ENCODE data around the gene LRFN5.

The LRFN5 gene

DNA sequence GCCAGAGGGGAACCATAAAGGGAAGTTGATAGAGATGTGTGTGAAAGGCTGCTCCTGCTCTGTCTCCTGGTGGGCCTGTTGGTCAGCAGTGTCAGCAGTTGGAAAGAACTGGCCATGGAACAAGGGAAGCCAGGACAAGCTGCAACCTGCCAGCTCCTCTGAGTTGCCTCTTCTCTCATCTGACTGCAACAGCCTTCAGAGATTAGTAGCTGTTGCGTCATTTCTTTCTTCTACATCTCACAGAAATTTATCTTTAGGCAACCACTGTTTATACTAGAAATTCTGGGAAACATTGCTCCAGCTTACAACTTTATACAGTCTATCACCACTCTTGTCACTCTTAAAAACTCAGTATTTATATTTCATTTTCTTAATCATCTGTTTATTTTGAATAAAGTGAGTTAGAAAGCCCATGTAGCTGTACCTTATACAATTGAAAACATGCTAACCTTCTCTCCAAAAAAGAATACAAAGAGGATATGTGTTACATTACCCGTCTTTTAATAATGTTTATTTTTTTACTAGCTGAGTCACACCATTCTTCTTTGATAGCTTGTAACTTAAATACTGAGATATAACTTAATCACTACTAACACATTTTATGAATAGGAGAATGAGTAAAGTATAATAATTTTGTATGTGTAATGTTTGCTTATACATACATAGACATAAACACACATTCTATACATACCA is 224.2 kb downstream of the LRFN5 start:
- Histone ChIP-seq H3K9me3 (replicated peaks; ENCODE audit: insufficient read depth, low read length) (no peaks in the 10 kb centered on the region), H2AFZ (ENCODE audit: low read length) (no peak overlapping the region), H3F3A (ENCODE audit: insufficient read depth, low read length) (no peaks in the 10 kb centered on the region), H3K9ac (ENCODE audit: low read length) (no peak overlapping the region), H3K9me2 (replicated peaks; ENCODE audit: insufficient read depth, low read length) (no peaks in the 10 kb centered on the region), H3K79me2 (ENCODE audit: low read length) (no peaks in the 10 kb centered on the region), H3K4me2 (ENCODE audit: low read depth, low read length) (no peak overlapping the region), H3K27ac (ENCODE audit: low read length) (no peak overlapping the region), H3K4me3 (ENCODE audit: low read length) (no peak overlapping the region), H3K4me1 (ENCODE audit: low read length) (no peaks in the 10 kb centered on the region), H3K27me3 (replicated peaks; ENCODE audit: insufficient read depth, low read length) (no peaks in the 10 kb centered on the region), H3K36me3 (replicated peaks; ENCODE audit: insufficient read depth, low read length) (no peaks in the 10 kb centered on the region), H4K20me1 (ENCODE audit: insufficient read depth, low read length) (no peaks in the 10 kb centered on the region)
- DNase-seq, result no peak
- TF ChIP-seq, protein P1, sequence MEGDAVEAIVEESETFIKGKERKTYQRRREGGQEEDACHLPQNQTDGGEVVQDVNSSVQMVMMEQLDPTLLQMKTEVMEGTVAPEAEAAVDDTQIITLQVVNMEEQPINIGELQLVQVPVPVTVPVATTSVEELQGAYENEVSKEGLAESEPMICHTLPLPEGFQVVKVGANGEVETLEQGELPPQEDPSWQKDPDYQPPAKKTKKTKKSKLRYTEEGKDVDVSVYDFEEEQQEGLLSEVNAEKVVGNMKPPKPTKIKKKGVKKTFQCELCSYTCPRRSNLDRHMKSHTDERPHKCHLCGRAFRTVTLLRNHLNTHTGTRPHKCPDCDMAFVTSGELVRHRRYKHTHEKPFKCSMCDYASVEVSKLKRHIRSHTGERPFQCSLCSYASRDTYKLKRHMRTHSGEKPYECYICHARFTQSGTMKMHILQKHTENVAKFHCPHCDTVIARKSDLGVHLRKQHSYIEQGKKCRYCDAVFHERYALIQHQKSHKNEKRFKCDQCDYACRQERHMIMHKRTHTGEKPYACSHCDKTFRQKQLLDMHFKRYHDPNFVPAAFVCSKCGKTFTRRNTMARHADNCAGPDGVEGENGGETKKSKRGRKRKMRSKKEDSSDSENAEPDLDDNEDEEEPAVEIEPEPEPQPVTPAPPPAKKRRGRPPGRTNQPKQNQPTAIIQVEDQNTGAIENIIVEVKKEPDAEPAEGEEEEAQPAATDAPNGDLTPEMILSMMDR (IDR thresholded peaks at IDR 0.05; ENCODE audit: low read length), result no peak
- TF ChIP-seq EZH2phosphoT487 (IDR thresholded peaks at IDR 0.05; ENCODE audit: low read length) (no peak), EZH2 (optimal IDR thresholded peaks at IDR 0.05; ENCODE audit: low read depth, low read length) (no peak)

DNA sequence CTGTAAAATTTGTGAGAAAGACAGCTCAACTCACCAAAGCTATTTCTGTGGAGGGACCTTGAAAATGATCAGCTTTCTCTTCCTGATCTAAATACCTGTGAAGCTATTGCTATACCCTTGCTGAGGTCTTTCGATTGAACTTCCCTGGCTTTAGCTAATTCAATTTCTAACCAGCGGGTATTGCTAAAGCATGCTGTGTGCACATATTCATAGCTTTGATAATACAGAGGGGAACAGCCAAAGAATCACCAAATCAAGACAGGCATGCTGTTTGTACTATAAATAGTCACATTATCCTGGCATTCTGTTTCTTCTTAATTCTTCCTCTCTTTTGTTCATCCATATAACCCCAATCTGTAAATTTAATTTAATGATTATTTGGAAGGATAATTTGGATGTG is 233.0 kb downstream of the LRFN5 start:
- Histone ChIP-seq H3K9ac (ENCODE audit: low read length) (no peak overlapping the region), H3K9me3 (replicated peaks; ENCODE audit: insufficient read depth, low read length) (no peaks in the 10 kb centered on the region), H3K4me2 (ENCODE audit: low read depth, low read length) (no peak overlapping the region), H3K4me3 (ENCODE audit: low read length) (no peak overlapping the region), H3K36me3 (replicated peaks; ENCODE audit: insufficient read depth, low read length) (no peaks in the 10 kb centered on the region), H4K20me1 (ENCODE audit: insufficient read depth, low read length) (no peaks in the 10 kb centered on the region), H2AFZ (ENCODE audit: low read length) (no peak overlapping the region), H3K4me1 (ENCODE audit: low read length) (no peaks in the 10 kb centered on the region), H3F3A (ENCODE audit: insufficient read depth, low read length) (no peaks in the 10 kb centered on the region), H3K27ac (ENCODE audit: low read length) (no peak overlapping the region), H3K27me3 (replicated peaks; ENCODE audit: insufficient read depth, low read length) (no peaks in the 10 kb centered on the region), H3K9me2 (replicated peaks; ENCODE audit: insufficient read depth, low read length) (no peaks in the 10 kb centered on the region), H3K79me2 (ENCODE audit: low read length) (no peaks in the 10 kb centered on the region)
- DNase-seq, result no peak
- TF ChIP-seq, protein P1 (IDR thresholded peaks at IDR 0.05; ENCODE audit: low read length), result no peak
- TF ChIP-seq EZH2phosphoT487 (IDR thresholded peaks at IDR 0.05; ENCODE audit: low read length), result no peak
- no peak for TF ChIP-seq EZH2 (optimal IDR thresholded peaks at IDR 0.05; ENCODE audit: low read depth, low read length)

DNA sequence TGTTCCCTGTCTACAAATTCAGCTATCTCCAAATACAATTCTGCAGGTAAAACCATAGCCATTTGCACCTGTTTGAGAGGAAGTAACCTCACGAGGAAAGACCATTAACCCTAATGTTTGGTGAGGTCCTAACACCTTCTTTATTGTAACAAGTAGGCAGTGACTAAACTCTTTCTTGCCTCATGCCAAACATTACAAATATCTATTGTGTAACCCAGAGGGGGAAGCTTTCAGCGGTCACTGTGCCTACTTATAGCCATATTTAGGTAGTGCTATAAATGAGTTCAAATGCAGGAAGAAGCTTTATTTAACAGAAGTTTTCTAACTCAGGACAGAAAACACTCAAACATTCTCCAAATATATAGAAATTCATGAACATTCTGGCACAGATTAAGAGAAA is 252.7 kb downstream of the LRFN5 start:
- no peaks in the 10 kb centered on the region for H3K36me3 ChIP-seq (replicated peaks; ENCODE audit: insufficient read depth, low read length)
- H3F3A ChIP-seq (ENCODE audit: insufficient read depth, low read length), result no peaks in the 10 kb centered on the region
- H3K27ac ChIP-seq (ENCODE audit: low read length), result no peak overlapping the region
- no peak overlapping the region for H3K9ac ChIP-seq (ENCODE audit: low read length)
- H4K20me1 ChIP-seq (ENCODE audit: insufficient read depth, low read length), result no peaks in the 10 kb centered on the region
- TF ChIP-seq EZH2phosphoT487 (IDR thresholded peaks at IDR 0.05; ENCODE audit: low read length), result no peak
- no peak for TF ChIP-seq EZH2 (optimal IDR thresholded peaks at IDR 0.05; ENCODE audit: low read depth, low read length)
- TF ChIP-seq, protein P1 (IDR thresholded peaks at IDR 0.05; ENCODE audit: low read length), result no peak
- no peaks in the 10 kb centered on the region for H3K4me1 ChIP-seq (ENCODE audit: low read length)
- no peak overlapping the region for H3K4me3 ChIP-seq (ENCODE audit: low read length)
- no peaks in the 10 kb centered on the region for H3K79me2 ChIP-seq (ENCODE audit: low read length)
- no peaks in the 10 kb centered on the region for H3K9me2 ChIP-seq (replicated peaks; ENCODE audit: insufficient read depth, low read length)
- no peak overlapping the region for H3K4me2 ChIP-seq (ENCODE audit: low read depth, low read length)
- no peaks in the 10 kb centered on the region for H3K27me3 ChIP-seq (replicated peaks; ENCODE audit: insufficient read depth, low read length)
- H2AFZ ChIP-seq (ENCODE audit: low read length), result no peak overlapping the region
- H3K9me3 ChIP-seq (replicated peaks; ENCODE audit: insufficient read depth, low read length), result no peaks in the 10 kb centered on the region
- no peak for DNase-seq

Data from MM.1S (cell line).